ENCODE data around the gene FAM53B.
"Not testable (repeated sequence)": the region's sequence is repeated elsewhere in the genome, so short reads cannot be mapped to it uniquely, and the experiment has no call there.

GRCh38 chr10:124588341-124588735, 155.8 kb downstream of the FAM53B start:
- TF ChIP-seq CTCF (IDR thresholded peaks at IDR 0.05 in 4 of 5, conservative IDR thresholded peaks at IDR 0.05 in 1 of 5); POLR2A (IDR thresholded peaks at IDR 0.05): not testable (repeated sequence)

Measured in gastrocnemius medialis (tissue), 4 donors.